Fibroblast of the aortic adventitia (primary cell): Measurements from ENCODE around the gene CGREF1. TPM values are rescaled to one million over a fixed set of nuclear protein-coding genes. Genes with fewer than 3 reads are reported as not detected.
A peak's percentile ranks its signal among the peaks of the same experiment; 100 is the strongest.

Experiments used
- DNase-seq: peaks from one replicate; pipeline ENCODE4 v3.0.0-alpha.2; 2010; ENCODE audit warnings: low read depth
- H3K4me3 ChIP-seq: 2 replicates; pipeline ENCODE4 v1.5.1; 2011; ENCODE audit warnings: low read depth, mild to moderate bottlenecking, control low read depth, low read length, moderate library complexity
- total RNA-seq: library from RNA; depleted of rRNA; stranded (reverse); fragments of >200 nt; gene quantifications from 2 replicates; pipeline ENCODE4 v1.2.3, GENCODE V29; 2012; ENCODE audit warnings: low replicate concordance
- TF ChIP-seq, protein P1 (sequence below): IDR thresholded peaks from 2 replicates; pipeline ENCODE4 v1.5.1; 2011; ENCODE audit warnings: mild to moderate bottlenecking, low read length, control low read depth, inconsistent platforms; ENCODE audit not compliant: insufficient read depth

The CGREF1 gene
- total RNA-seq, 1 donor: 4.7 TPM

DNA sequence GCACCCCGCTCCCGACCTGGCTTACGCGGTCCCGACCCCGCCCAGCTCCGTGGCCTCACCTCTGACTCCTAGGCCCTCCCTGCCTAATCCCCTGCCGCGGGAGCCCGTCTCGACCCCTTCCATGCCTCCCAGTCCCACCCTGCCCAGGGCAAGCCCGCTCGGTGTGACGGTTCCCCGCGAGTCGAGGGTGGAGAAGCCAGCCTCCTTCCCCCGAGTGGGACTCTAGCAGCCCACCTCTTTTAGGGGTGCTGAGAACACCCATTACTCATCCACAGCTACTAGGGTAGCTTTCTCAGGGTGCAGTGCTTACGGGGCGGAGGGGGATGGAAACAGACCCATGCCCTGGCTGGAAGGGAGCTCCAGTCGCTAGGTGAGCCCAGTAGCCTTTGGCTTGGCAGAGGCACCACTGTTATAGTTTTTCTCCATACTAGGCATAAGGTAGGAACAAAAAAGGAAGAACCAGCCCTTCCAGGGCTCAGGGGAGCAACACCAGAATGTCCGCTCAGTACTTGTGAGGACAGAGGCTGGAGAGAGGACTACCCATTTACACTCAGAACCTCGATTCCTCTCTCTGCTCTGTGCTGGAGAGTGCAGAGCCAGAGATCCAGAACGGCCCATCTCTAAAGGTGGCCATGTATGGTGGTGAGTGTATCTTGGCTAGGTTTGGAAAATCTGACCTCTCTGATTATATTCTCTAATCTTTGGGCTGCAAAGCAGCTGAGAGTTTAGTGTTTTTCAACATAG is 66.9 kb downstream of the CGREF1 start:
- TF ChIP-seq, protein P1, sequence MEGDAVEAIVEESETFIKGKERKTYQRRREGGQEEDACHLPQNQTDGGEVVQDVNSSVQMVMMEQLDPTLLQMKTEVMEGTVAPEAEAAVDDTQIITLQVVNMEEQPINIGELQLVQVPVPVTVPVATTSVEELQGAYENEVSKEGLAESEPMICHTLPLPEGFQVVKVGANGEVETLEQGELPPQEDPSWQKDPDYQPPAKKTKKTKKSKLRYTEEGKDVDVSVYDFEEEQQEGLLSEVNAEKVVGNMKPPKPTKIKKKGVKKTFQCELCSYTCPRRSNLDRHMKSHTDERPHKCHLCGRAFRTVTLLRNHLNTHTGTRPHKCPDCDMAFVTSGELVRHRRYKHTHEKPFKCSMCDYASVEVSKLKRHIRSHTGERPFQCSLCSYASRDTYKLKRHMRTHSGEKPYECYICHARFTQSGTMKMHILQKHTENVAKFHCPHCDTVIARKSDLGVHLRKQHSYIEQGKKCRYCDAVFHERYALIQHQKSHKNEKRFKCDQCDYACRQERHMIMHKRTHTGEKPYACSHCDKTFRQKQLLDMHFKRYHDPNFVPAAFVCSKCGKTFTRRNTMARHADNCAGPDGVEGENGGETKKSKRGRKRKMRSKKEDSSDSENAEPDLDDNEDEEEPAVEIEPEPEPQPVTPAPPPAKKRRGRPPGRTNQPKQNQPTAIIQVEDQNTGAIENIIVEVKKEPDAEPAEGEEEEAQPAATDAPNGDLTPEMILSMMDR: no peak
- DNase-seq: no peak
- peak overlapping the region; percentile 87 for H3K4me3 ChIP-seq

DNA sequence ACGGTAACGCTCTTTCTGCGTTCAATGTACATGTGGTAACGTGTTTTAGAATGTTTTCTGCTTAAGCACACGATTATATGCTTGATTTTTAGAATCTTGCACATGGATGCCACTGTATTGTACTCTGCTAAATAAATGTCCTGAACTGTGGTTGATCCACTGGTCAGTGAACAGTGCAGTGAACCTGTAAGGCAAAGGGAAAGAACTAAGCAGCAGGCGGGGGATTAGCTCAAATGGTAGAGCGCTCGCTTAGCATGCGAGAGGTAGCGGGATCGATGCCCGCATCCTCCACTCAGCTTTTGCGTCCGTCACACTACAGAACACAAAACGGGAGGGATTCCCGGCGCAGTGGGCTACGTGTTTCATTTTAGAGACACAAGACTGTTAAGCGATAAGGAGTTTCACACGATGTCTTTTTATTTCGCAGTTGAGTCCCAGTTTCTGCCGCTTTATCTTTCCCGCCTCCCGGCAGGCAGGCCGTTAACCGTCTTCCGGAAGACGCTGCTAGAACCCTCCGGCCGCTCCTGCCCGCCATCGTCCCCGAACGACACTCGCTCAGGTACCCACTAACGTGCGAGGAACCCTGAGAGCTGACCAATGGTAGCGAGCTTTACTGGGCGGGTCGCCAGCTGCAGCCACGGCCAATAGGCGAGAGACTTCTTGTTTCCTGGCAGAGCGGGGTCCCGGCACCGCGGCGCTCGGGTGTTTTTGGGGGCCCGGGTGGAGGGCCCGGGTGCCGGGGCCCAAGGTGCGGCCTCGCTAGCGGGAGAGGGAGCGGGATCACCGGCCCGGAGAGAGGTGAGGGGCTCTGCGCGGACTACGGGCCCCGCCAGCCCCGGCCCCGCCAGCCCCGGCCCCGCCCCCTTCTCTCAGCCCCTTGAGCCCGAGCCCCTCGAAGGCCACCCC is 67.7 kb downstream of the CGREF1 start, which contains the start of gene AGBL5:
Gene AGBL5 (plus strand): TSS at position 673 of the 906 bp plus-strand sequence. CDS start 1,291 bp downstream, outside the sequence.
- TF ChIP-seq, protein P1: no peak
- H3K4me3 ChIP-seq: peak within 1 kb of the TSS; percentile 87
- peak; percentile 94 for DNase-seq

Other genes starting within 250 kb of the CGREF1 start
- gene MAPRE3, start 148.5 kb downstream of the CGREF1 start, total RNA-seq: 5.3 and 7.2 TPM in 2 replicates
- 10.3 and 71.6 TPM in 2 replicates for gene TMEM214, start 86.2 kb downstream of the CGREF1 start, total RNA-seq
- gene AGBL5, start 67.5 kb downstream of the CGREF1 start, total RNA-seq: 17.5 and 25.3 TPM in 2 replicates
- 36.5 and 300 TPM in 2 replicates for gene OST4, start 47.5 kb downstream of the CGREF1 start, total RNA-seq
- gene EMILIN1, start 40.5 kb downstream of the CGREF1 start, total RNA-seq: 81.3 and 153 TPM in 2 replicates
- gene KHK, start 32.4 kb downstream of the CGREF1 start, total RNA-seq: 1.7 and 2.3 TPM in 2 replicates
- gene ABHD1, start 4.7 kb upstream of the CGREF1 start, total RNA-seq: 0.09 TPM in 1 of 2 replicates, not detected in the other
- 37.0 and 46.0 TPM in 2 replicates for gene PREB, start 15.5 kb upstream of the CGREF1 start, total RNA-seq
- not detected in 2 replicates for gene PRR30, start 20.3 kb upstream of the CGREF1 start, total RNA-seq
- 2.3 TPM in 1 of 2 replicates, not detected in the other for gene TCF23, start 29.9 kb upstream of the CGREF1 start, total RNA-seq
- 135 and 216 TPM in 2 replicates for gene ATRAID, start 92.9 kb upstream of the CGREF1 start, total RNA-seq
- 12.9 and 20.0 TPM in 2 replicates for gene SLC5A6, start 93.1 kb upstream of the CGREF1 start, total RNA-seq
- gene CAD, start 98.2 kb upstream of the CGREF1 start, total RNA-seq: 28.9 and 35.5 TPM in 2 replicates
- gene SLC30A3, start 143.9 kb upstream of the CGREF1 start, total RNA-seq: 0.09 and 0.25 TPM in 2 replicates
- gene DNAJC5G, start 156.3 kb upstream of the CGREF1 start, total RNA-seq: not detected in 2 replicates
- gene TRIM54, start 163.3 kb upstream of the CGREF1 start, total RNA-seq: not detected in 2 replicates
- 0.27 and 1.1 TPM in 2 replicates for gene UCN, start 189.3 kb upstream of the CGREF1 start, total RNA-seq
- gene MPV17, start 204.0 kb upstream of the CGREF1 start, total RNA-seq: 37.7 and 92.8 TPM in 2 replicates
- gene GTF3C2, start 237.6 kb upstream of the CGREF1 start, total RNA-seq: 27.2 and 33.4 TPM in 2 replicates